Karpas-422 (cell line): Measurements from ENCODE around the gene TMEM108. TPM values are rescaled to one million over a fixed set of nuclear protein-coding genes. Genes with fewer than 3 reads are reported as not detected.

Experiments
- DNase-seq: peaks from one replicate; pipeline ENCODE4 v3.0.0-alpha.2; 2015
- H2AFZ ChIP-seq: fragments of 200-600 bp; sonication (generic); 2 replicates; pipeline ENCODE4 v1.6.1; 2014; ENCODE audit warnings: antibody characterized with exemption, low read length, mixed read lengths
- H3K27ac ChIP-seq: fragments of 200-600 bp; sonication (generic); 2 replicates; pipeline ENCODE4 v1.5.1; 2014; ENCODE audit warnings: mild to moderate bottlenecking, low read length, moderate library complexity
- H3K27me3 ChIP-seq: fragments of 200-600 bp; sonication (generic); 2 replicates; pipeline ENCODE4 v1.6.1; 2014; ENCODE audit warnings: low read length, mixed read lengths
- H3K36me3 ChIP-seq: fragments of 200-600 bp; sonication (generic); 2 replicates; pipeline ENCODE4 v1.6.1; 2014; ENCODE audit warnings: low read length, mixed read lengths; ENCODE audit not compliant: insufficient read depth
- H3K4me1 ChIP-seq: fragments of 200-600 bp; sonication (generic); 2 replicates; pipeline ENCODE4 v1.6.1; 2014; ENCODE audit warnings: mild to moderate bottlenecking, low read length, mixed read lengths
- H3K4me2 ChIP-seq: fragments of 200-600 bp; sonication (generic); 2 replicates; pipeline ENCODE4 v1.6.1; 2014; ENCODE audit warnings: low read length, low read depth, mild to moderate bottlenecking; ENCODE audit not compliant: poor library complexity, severe bottlenecking
- H3K4me3 ChIP-seq: fragments of 200-600 bp; sonication (generic); 2 replicates; pipeline ENCODE4 v1.5.1; 2014; ENCODE audit warnings: mild to moderate bottlenecking, antibody characterized with exemption, low read length, mixed read lengths
- H3K79me2 ChIP-seq: fragments of 200-600 bp; sonication (generic); 2 replicates; pipeline ENCODE4 v1.6.1; 2014; ENCODE audit warnings: mild to moderate bottlenecking, low read length, mixed read lengths
- H3K9ac ChIP-seq: fragments of 200-600 bp; sonication (generic); 2 replicates; pipeline ENCODE4 v1.6.0; 2014; ENCODE audit warnings: low read length
- H3K9me2 ChIP-seq: fragments of 200-600 bp; sonication (generic), shearing (Covaris generic); replicated peaks from 2 replicates; pipeline ENCODE4 v1.6.0; 2014; ENCODE audit warnings: mild to moderate bottlenecking, low read length, moderate library complexity; ENCODE audit not compliant: insufficient read depth
- H3K9me3 ChIP-seq: fragments of 300-700, 200-600 bp; sonication (generic); 2 replicates; pipeline ENCODE4 v1.6.1; 2014; ENCODE audit warnings: low read length, mixed read lengths
- H4K20me1 ChIP-seq: fragments of 200-600 bp; sonication (generic); 2 replicates; pipeline ENCODE4 v1.6.1; 2014; ENCODE audit warnings: mild to moderate bottlenecking, antibody characterized with exemption, low read length, low read depth; ENCODE audit not compliant: insufficient read depth
- total RNA-seq: library from RNA; depleted of rRNA; stranded (reverse); fragments of >200 nt; shearing (Covaris generic); gene quantifications from 2 replicates; pipeline ENCODE4 v1.2.3, GENCODE V29; 2014; ENCODE audit warnings: low replicate concordance

TMEM108 gene
- total RNA-seq, 1 experiment from 2014 or later: not detected

GRCh38 chr3:133295944-133296917, 258.0 kb downstream of the TMEM108 start:
- peaks cover 23% of the 10 kb centered on the region for H3K4me1 ChIP-seq
- H3K79me2 ChIP-seq: no peaks in the 10 kb centered on the region
- H3K27ac ChIP-seq: no peak overlapping the region
- no peaks in the 10 kb centered on the region for H3K27me3 ChIP-seq
- peak overlapping the region; percentile 32 for H3K4me2 ChIP-seq
- H4K20me1 ChIP-seq: no peaks in the 10 kb centered on the region
- H2AFZ ChIP-seq: no peak overlapping the region
- H3K9me3 ChIP-seq: no peaks in the 10 kb centered on the region
- no peak overlapping the region for H3K9ac ChIP-seq
- DNase-seq: no peak
- no peak overlapping the region for H3K4me3 ChIP-seq
- no peaks in the 10 kb centered on the region for H3K36me3 ChIP-seq
- no peaks in the 10 kb centered on the region for H3K9me2 ChIP-seq

- Histone ChIP-seq H3K9me3 (no peaks in the 10 kb centered on the region), H3K9me2 (no peaks in the 10 kb centered on the region), H3K4me1 (peaks cover 23% of the 10 kb centered on the region), H3K4me2 (no peak overlapping the region), H4K20me1 (no peaks in the 10 kb centered on the region), H2AFZ (no peak overlapping the region), H3K27me3 (no peaks in the 10 kb centered on the region), H3K9ac (no peak overlapping the region), H3K36me3 (no peaks in the 10 kb centered on the region), H3K4me3 (no peak overlapping the region), H3K79me2 (no peaks in the 10 kb centered on the region), H3K27ac (no peak overlapping the region)
- no peak for DNase-seq
Observed at GRCh38 chr3:133296981-133297380, 258.8 kb downstream of the TMEM108 start.

GRCh38 chr3:133300102-133300501, 261.9 kb downstream of the TMEM108 start:
- H3K9ac ChIP-seq: no peak overlapping the region
- no peaks in the 10 kb centered on the region for H3K9me3 ChIP-seq
- no peaks in the 10 kb centered on the region for H3K79me2 ChIP-seq
- peaks cover 21% of the 10 kb centered on the region for H3K4me1 ChIP-seq
- no peak overlapping the region for H3K4me2 ChIP-seq
- no peaks in the 10 kb centered on the region for H4K20me1 ChIP-seq
- no peak overlapping the region for H3K4me3 ChIP-seq
- H3K9me2 ChIP-seq: no peaks in the 10 kb centered on the region
- no peaks in the 10 kb centered on the region for H3K36me3 ChIP-seq
- DNase-seq: no peak
- H3K27me3 ChIP-seq: no peaks in the 10 kb centered on the region
- H2AFZ ChIP-seq: no peak overlapping the region
- no peak overlapping the region for H3K27ac ChIP-seq

GRCh38 chr3:133301194-133301593, 263.0 kb downstream of the TMEM108 start:
- H2AFZ ChIP-seq: no peak overlapping the region

GRCh38 chr3:133301731-133302130, 263.5 kb downstream of the TMEM108 start:
- peaks cover 5% of the 10 kb centered on the region for H3K4me1 ChIP-seq
- H3K79me2 ChIP-seq: no peaks in the 10 kb centered on the region
- H3K4me3 ChIP-seq: no peak overlapping the region
- no peaks in the 10 kb centered on the region for H3K36me3 ChIP-seq
- no peaks in the 10 kb centered on the region for H4K20me1 ChIP-seq
- H3K4me2 ChIP-seq: no peak overlapping the region
- no peak overlapping the region for H3K27ac ChIP-seq
- H3K27me3 ChIP-seq: no peaks in the 10 kb centered on the region
- DNase-seq: no peak
- no peaks in the 10 kb centered on the region for H3K9me2 ChIP-seq
- H3K9ac ChIP-seq: no peak overlapping the region
- no peak overlapping the region for H2AFZ ChIP-seq
- H3K9me3 ChIP-seq: no peaks in the 10 kb centered on the region

More at GRCh38 chr3:133301194-133301593, 263.0 kb downstream of the TMEM108 start:
- Histone ChIP-seq H3K4me2 (no peak overlapping the region), H3K4me3 (no peak overlapping the region), H3K9me3 (no peaks in the 10 kb centered on the region), H3K36me3 (no peaks in the 10 kb centered on the region), H3K4me1 (peaks cover 10% of the 10 kb centered on the region), H3K9me2 (no peaks in the 10 kb centered on the region), H3K9ac (no peak overlapping the region), H4K20me1 (no peaks in the 10 kb centered on the region), H3K79me2 (no peaks in the 10 kb centered on the region), H3K27me3 (no peaks in the 10 kb centered on the region), H3K27ac (no peak overlapping the region)
- no peak for DNase-seq

- Histone ChIP-seq H3K9me3 (no peaks in the 10 kb centered on the region), H3K27me3 (no peaks in the 10 kb centered on the region), H3K36me3 (no peaks in the 10 kb centered on the region), H3K9me2 (no peaks in the 10 kb centered on the region), H3K27ac (no peak overlapping the region), H2AFZ (no peak overlapping the region), H3K79me2 (no peaks in the 10 kb centered on the region), H3K9ac (no peak overlapping the region), H3K4me3 (no peak overlapping the region), H3K4me1 (no peaks in the 10 kb centered on the region), H4K20me1 (no peaks in the 10 kb centered on the region), H3K4me2 (no peak overlapping the region)
- DNase-seq: no peak
Observed at GRCh38 chr3:133303430-133303829, 265.2 kb downstream of the TMEM108 start.

- Histone ChIP-seq H3K9me3 (peaks cover 5% of the 10 kb centered on the region), H3K79me2 (no peaks in the 10 kb centered on the region), H3K27me3 (peaks cover 2% of the 10 kb centered on the region; the same call in 1 of the 2 replicates), H3K27ac (no peak overlapping the region), H3K36me3 (no peaks in the 10 kb centered on the region), H3K4me2 (no peak overlapping the region), H3K4me3 (no peak overlapping the region), H2AFZ (no peak overlapping the region), H4K20me1 (no peaks in the 10 kb centered on the region), H3K4me1 (no peaks in the 10 kb centered on the region), H3K9ac (no peak overlapping the region), H3K9me2 (no peaks in the 10 kb centered on the region)
- DNase-seq: no peak
Observed at GRCh38 chr3:133317866-133318265, 279.7 kb downstream of the TMEM108 start.

- Histone ChIP-seq H3K27me3 (0 out of 2 replicates have a peak, but pooled peaks cover 3% of the 10 kb centered on the region), H3K4me3 (no peak overlapping the region), H4K20me1 (no peaks in the 10 kb centered on the region), H3K9me3 (no peaks in the 10 kb centered on the region), H3K9ac (no peak overlapping the region), H3K9me2 (no peaks in the 10 kb centered on the region), H3K27ac (no peak overlapping the region), H3K4me2 (no peak overlapping the region), H3K79me2 (no peaks in the 10 kb centered on the region), H3K4me1 (no peaks in the 10 kb centered on the region), H3K36me3 (no peaks in the 10 kb centered on the region), H2AFZ (no peak overlapping the region)
- no peak for DNase-seq
Observed at GRCh38 chr3:133328373-133328772, 290.2 kb downstream of the TMEM108 start.
